PFSK-1 (cell line): ENCODE results near the gene SLC10A4.

Experiments
- POLR2AphosphoS5 ChIP-seq: IDR thresholded peaks from 2 replicates; pipeline ENCODE4 v1.6.1; 2012; ENCODE audit warnings: low read depth, mild to moderate bottlenecking, control low read depth, low read length, moderate library complexity
- REST ChIP-seq, 2 experiments: IDR thresholded peaks; 2 replicates each; pipeline versions ENCODE4 v1.6.1 to v1.8.0; 2011 to 2012; ENCODE audit warnings: low read depth in 2 of 2, low read length in 2 of 2, control low read depth in 1 of 2, inconsistent platforms in 1 of 2, mild to moderate bottlenecking in 1 of 2, moderate library complexity in 1 of 2; ENCODE audit not compliant: insufficient read depth in 1 of 2
- TAF1 ChIP-seq: IDR thresholded peaks from 2 replicates; pipeline ENCODE4 v1.6.1; 2012; ENCODE audit warnings: low read length, control low read depth, borderline replicate concordance; ENCODE audit not compliant: insufficient read depth

GRCh38 chr4:48478273-48478672, 4.9 kb upstream of the SLC10A4 start:
- no peak for TF ChIP-seq POLR2AphosphoS5
- TF ChIP-seq TAF1: no peak
- no peak for TF ChIP-seq REST (IDR thresholded peaks at IDR 0.05; ENCODE audit: insufficient read depth in 1 of 2, low read depth in 2 of 2, low read length in 2 of 2)
